SK-N-MC (cell line): ENCODE measurements around the gene RRAGD.

Source experiments
- DNase-seq: peaks from one replicate; pipeline ENCODE4 v3.0.0-alpha.2; 2011; ENCODE audit warnings: low read depth, low spot score
- H3K27ac ChIP-seq: fragments of 200-600 bp; sonication (generic); 2 replicates; pipeline ENCODE4 v1.5.1; 2016; ENCODE audit warnings: mixed run types
- H3K36me3 ChIP-seq: fragments of 200-600 bp; sonication (generic); 2 replicates; pipeline ENCODE4 v1.6.1; 2017; ENCODE audit warnings: antibody characterized with exemption, low read length, mixed read lengths; ENCODE audit not compliant: insufficient read depth
- H3K4me3 ChIP-seq: fragments of 200-600 bp; sonication (generic); 2 replicates; pipeline ENCODE4 v1.5.1; 2016
- H3K9ac ChIP-seq: fragments of 200-600 bp; sonication (generic); 2 replicates; pipeline ENCODE4 v1.8.0; 2017; ENCODE audit warnings: mixed run types, mixed read lengths; ENCODE audit not compliant: insufficient read length
- H3K9me3 ChIP-seq: fragments of 200-600 bp; sonication (generic); 2 replicates; pipeline ENCODE4 v1.6.1; 2017; ENCODE audit warnings: low read depth, mild to moderate bottlenecking, antibody characterized with exemption, low read length, moderate library complexity, mixed read lengths
- EZH2 ChIP-seq: fragments of 200-600 bp; sonication (generic); IDR thresholded peaks from one replicate; pipeline ENCODE4 v1.6.1; 2017; ENCODE audit warnings: antibody characterized with exemption
- FOXP2 ChIP-seq: optimal IDR thresholded peaks from 2 replicates; pipeline ENCODE3; 2011; ENCODE audit warnings: mild to moderate bottlenecking, moderate library complexity; ENCODE audit not compliant: insufficient read depth; ENCODE audit errors: extremely low read length, control extremely low read depth
- POLR2AphosphoS5 ChIP-seq: IDR thresholded peaks from 2 replicates; pipeline ENCODE4 v1.6.1; 2012; ENCODE audit warnings: mild to moderate bottlenecking, low read depth, low read length, borderline replicate concordance

Gene RRAGD

DNA sequence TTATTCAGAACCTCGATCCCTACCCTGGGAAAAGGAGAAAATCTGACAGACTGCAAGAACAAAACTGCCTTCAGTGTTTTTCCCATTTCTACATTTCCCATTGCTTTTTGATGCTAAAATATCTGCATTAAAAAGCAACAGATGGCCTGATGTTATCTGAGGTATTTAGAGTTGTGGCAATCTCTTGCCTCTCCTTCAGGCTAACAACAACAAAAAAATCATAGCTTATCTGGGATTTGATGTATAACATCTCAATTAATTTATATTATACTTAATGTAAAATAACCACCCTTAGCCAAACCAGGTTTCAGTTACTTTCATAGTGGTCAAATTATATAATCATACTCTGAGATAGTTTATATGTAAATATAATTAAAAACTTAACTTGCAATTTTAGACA is 81.2 kb downstream of the RRAGD start:
- no peak overlapping the region for H3K9ac ChIP-seq
- no peak for DNase-seq
- H3K4me3 ChIP-seq = no peak overlapping the region
- H3K9me3 ChIP-seq = no peaks in the 10 kb centered on the region
- peaks cover 4% of the 10 kb centered on the region; the same call in 1 of the 2 replicates for H3K36me3 ChIP-seq
- TF ChIP-seq FOXP2 (no peak), EZH2 (no peak), POLR2AphosphoS5 (no peak)
- no peak overlapping the region for H3K27ac ChIP-seq

DNA sequence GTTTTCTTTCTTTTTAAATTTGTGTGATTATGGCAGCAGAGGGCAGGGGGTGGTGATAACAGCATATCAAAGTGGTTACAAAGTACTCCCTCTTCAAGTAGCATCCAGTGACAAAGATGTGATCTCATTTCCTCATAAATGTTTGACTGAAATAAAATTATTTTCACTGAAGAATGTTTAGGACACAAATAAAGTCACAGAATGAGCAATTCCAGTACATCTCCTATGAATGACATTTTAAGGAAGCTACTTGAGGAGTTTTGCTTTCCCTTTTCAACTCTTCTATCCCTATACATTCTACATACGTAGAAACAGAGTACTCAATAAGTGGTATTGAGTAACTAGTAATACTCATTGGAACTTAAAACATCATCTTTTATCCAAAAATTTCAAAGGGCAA is 83.1 kb downstream of the RRAGD start:
- TF ChIP-seq FOXP2 (no peak), POLR2AphosphoS5 (no peak), EZH2 (no peak)
- H3K4me3 ChIP-seq = no peak overlapping the region
- H3K9me3 ChIP-seq = no peaks in the 10 kb centered on the region
- no peak for DNase-seq
- H3K9ac ChIP-seq = no peak overlapping the region
- peaks cover 4% of the 10 kb centered on the region; the same call in 1 of the 2 replicates for H3K36me3 ChIP-seq
- H3K27ac ChIP-seq = no peak overlapping the region

DNA sequence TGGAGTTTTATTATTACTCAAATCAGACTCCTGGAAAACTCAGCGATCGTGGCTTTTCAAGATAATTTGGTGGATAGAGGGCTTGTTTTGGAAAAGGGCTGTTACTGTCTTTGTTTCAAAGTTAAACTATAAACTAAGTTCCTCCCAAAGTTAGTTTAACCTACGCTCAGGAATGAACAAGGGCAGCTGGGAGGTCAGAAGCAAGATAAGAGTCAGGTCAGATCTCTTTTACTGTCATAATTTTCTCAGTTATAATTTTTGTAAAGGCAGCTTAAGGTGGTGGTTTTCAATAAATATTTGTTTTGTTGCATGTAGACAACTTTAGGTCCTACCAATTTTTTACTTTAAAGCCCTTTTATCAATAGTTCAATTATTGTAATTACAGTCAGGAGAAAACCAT is 87.8 kb downstream of the RRAGD start:
- no peak overlapping the region for H3K27ac ChIP-seq
- 0 out of 2 replicates have a peak, but pooled peaks cover 2% of the 10 kb centered on the region for H3K9me3 ChIP-seq
- no peak for DNase-seq
- TF ChIP-seq EZH2 (no peak), POLR2AphosphoS5 (no peak), FOXP2 (no peak)
- peaks cover 4% of the 10 kb centered on the region; the same call in 1 of the 2 replicates for H3K36me3 ChIP-seq
- H3K9ac ChIP-seq = no peak overlapping the region
- H3K4me3 ChIP-seq = no peak overlapping the region

DNA sequence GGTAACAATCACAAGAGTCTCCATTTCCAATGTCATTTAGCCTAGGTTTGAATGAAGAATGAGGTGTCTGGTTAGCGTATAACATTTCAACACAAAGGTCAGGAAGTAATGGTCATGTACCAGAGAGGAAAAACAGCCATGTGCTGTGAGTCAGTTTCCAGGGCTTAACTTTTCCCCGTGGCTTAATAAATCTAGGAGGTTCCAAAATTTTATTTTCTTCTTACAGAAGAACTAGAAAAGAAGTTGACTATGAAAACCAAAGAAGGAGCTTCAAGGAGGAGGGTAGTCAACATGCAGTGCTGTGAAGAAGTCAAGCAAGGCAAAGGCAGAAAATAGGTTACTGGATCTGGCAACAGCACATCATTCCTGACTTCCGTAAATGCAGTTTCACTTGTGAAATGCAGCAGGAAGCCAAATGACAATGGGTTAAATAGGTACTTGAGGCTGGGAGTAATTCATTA is 88.5 kb downstream of the RRAGD start:
- Histone ChIP-seq H3K27ac (no peak overlapping the region), H3K9ac (no peak overlapping the region), H3K36me3 (peaks cover 4% of the 10 kb centered on the region; the same call in 1 of the 2 replicates), H3K9me3 (0 out of 2 replicates have a peak, but pooled peaks cover 2% of the 10 kb centered on the region), H3K4me3 (no peak overlapping the region)
- TF ChIP-seq EZH2 = no peak
- TF ChIP-seq FOXP2 = no peak
- TF ChIP-seq POLR2AphosphoS5 = no peak
- no peak for DNase-seq

DNA sequence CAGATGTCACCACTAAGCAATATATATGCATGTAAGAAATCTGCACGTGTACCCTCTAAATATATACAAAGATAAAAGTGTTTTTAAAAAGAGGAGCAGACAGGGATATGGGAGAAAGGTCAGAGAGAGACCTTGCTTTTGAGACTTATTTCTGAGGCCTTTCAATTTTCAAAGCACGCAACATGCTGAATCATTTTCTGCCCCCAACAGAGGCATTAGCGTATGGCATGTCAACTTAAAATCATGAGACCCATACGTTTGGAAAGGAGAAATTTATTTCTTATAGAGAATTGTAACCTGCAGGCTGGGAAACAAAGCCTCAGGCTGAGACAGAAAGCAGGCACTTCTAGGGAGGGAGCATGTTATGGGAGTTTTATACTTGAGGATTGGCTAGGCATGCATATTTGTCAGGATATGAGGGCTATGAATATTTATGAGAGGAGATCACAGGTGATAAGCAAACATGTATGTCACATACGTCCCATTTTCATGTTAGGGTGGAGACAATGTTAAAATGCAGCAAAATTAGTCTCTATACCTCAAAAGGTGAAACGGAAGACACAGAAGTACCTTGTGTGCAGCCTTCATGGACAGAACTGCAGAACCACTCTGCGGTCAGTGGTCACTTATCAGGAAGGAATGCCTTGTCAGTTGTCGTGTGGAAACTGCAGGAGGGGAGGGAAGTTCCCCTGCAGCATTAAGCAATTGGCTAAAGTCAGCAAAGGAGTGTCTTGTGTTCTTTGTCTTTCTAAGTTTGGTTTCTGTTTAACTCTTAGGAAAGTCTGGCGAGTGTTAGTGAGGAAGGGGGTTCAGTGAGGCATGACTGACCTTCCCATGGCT is 90.7 kb downstream of the RRAGD start:
- TF ChIP-seq FOXP2 (no peak), POLR2AphosphoS5 (no peak), EZH2 (no peak)
- no peak overlapping the region for H3K9ac ChIP-seq
- no peak overlapping the region for H3K4me3 ChIP-seq
- H3K36me3 ChIP-seq = no peaks in the 10 kb centered on the region
- H3K9me3 ChIP-seq = 0 out of 2 replicates have a peak, but pooled peaks cover 2% of the 10 kb centered on the region
- H3K27ac ChIP-seq = no peak overlapping the region
- DNase-seq = no peak

DNA sequence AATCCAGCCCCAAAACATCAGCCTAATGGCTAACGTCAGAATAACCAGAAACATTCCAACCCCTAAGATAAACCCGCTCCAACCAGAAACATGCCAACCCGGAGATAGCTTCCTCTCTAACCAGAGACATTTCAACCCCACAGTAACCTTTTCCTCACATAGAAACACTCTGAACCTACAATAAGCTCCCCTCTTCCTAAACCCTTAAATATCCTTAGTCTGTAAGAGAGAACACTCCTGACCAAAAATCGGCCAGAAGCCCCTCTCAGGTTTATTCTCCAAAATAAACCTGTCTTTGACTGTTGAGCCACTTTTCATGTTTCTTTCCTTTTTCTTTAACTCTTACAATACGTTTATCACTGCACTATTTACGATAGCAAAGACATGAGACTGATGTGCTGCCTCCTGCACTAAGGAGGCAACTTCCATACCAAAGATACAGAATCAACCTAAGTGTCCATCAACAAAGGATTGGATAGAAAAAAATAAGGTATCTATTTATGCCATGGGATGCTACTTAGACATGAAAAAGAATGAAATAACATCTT is 92.0 kb downstream of the RRAGD start:
- no peak overlapping the region for H3K9ac ChIP-seq
- DNase-seq = no peak
- H3K9me3 ChIP-seq = 0 out of 2 replicates have a peak, but pooled peaks cover 2% of the 10 kb centered on the region
- H3K4me3 ChIP-seq = no peak overlapping the region
- H3K36me3 ChIP-seq = no peaks in the 10 kb centered on the region
- no peak for TF ChIP-seq POLR2AphosphoS5
- TF ChIP-seq FOXP2 = no peak
- TF ChIP-seq EZH2 = no peak
- no peak overlapping the region for H3K27ac ChIP-seq

DNA sequence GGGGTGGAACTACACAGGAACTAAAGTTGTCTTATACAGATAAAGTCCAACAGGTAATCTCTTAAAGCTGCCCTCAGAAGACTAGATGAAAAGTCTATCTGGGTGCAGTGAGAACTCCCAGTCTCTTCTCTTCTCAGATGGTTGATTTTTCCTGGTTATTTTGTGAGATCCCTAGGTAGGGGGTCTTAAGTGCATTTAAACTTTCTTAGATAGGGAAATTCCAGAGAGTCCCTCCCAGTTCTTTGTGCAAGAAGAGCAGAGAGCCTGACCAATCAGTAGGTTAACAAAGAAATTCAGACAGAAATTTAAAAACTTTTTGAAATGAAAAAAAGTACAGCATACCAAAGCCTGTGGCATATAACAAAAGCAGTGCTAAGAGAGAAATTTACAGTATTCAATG is 95.0 kb downstream of the RRAGD start:
- Histone ChIP-seq H3K9ac (no peak overlapping the region), H3K36me3 (no peaks in the 10 kb centered on the region), H3K9me3 (0 out of 2 replicates have a peak, but pooled peaks cover 2% of the 10 kb centered on the region), H3K4me3 (no peak overlapping the region), H3K27ac (no peak overlapping the region)
- TF ChIP-seq EZH2 (no peak), FOXP2 (no peak), POLR2AphosphoS5 (no peak)
- DNase-seq = no peak

DNA sequence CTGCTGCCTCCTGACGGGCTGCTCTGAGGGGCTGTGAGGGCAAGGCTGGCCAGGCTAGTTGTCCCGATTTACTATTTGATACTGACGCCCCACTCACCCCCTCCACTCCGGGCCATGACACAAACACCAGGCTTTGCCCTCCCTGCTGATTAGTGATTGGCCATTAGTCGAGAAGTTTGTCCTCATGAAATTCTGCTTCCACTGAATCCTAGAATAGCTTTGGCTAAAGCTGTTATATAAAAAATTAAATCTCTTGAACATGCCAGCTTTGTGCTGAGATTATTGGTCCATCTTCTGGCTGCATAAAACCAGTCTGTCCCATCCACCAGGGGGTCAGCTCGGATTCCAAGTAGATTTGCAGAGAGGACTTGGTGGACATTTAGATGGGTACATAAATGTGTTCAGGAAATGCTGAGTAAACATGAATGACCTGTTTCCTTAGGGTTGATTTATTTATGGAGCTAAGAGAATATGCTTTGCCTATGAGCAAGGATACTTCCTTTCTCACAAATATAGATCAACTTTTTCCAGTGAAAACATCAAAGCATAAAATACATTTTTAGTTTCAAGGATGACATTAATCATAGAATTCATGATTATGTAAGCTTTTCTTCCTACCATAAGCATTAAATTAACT is 96.7 kb downstream of the RRAGD start, which contains the start of gene GABRR2:
TSS of gene GABRR2 (minus strand) at position 51 of the 637 bp plus-strand sequence. CDS start 134 bp downstream, outside the sequence.
- Histone ChIP-seq H3K27ac (peak within 1 kb of the TSS; percentile 27), H3K9me3 (0 out of 2 replicates have a peak, but pooled peaks cover 1% of the 10 kb centered on the region), H3K9ac (no peak within 1 kb of the TSS), H3K36me3 (no peaks in the 10 kb centered on the region), H3K4me3 (no peak within 1 kb of the TSS)
- no peak for DNase-seq
- TF ChIP-seq FOXP2 (no peak), EZH2 (no peak), POLR2AphosphoS5 (no peak)
